Measurements from ENCODE around the gene EPHA7.

The EPHA7 gene

DNA sequence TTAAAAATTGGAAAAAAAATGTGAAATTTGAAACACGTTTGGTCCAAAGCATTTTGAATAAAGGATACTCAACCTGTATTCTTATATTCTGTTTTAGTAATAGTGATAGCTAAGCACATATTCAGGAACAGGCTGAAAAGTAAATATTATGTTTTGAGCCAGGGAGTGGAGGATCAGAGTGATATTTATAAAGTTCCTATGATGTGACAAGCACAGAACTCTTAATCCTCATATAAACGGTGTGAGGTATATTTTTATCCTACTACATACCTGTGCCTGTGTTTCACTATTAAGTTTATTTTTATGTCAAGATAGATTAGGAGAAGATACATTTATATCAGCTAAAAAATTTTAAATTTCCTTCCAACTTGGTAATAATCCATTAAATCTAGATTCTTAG, 225.5 kb downstream of the EPHA7 start:
- no peaks in the 10 kb centered on the region for H3K9me3 ChIP-seq (ENCODE audit: control insufficient read depth in 1 of 2, low read length in 2 of 2)
- no peak overlapping the region for H3K4me3 ChIP-seq (ENCODE audit: low read depth in 1 of 2, low read length in 2 of 2)
- no peak overlapping the region for H3K27ac ChIP-seq (ENCODE audit: low read length)
- H3K4me1 ChIP-seq (ENCODE audit: control insufficient read depth in 1 of 2, insufficient read depth in 2 of 2, low read length in 2 of 2): no peaks in the 10 kb centered on the region
- H3K36me3 ChIP-seq (ENCODE audit: control insufficient read depth in 1 of 2, insufficient read depth in 2 of 2, low read length in 2 of 2): no peaks in the 10 kb centered on the region
- H3K27me3 ChIP-seq (ENCODE audit: low read depth, low read length): no peaks in the 10 kb centered on the region
